Measurements from ENCODE around the gene MSH4. TPM values are rescaled to one million over a fixed set of nuclear protein-coding genes. Genes with fewer than 3 reads are reported as not detected.

MSH4 gene
- total RNA-seq, result under 0.01 and 0.33 TPM in 2 replicates

DNA sequence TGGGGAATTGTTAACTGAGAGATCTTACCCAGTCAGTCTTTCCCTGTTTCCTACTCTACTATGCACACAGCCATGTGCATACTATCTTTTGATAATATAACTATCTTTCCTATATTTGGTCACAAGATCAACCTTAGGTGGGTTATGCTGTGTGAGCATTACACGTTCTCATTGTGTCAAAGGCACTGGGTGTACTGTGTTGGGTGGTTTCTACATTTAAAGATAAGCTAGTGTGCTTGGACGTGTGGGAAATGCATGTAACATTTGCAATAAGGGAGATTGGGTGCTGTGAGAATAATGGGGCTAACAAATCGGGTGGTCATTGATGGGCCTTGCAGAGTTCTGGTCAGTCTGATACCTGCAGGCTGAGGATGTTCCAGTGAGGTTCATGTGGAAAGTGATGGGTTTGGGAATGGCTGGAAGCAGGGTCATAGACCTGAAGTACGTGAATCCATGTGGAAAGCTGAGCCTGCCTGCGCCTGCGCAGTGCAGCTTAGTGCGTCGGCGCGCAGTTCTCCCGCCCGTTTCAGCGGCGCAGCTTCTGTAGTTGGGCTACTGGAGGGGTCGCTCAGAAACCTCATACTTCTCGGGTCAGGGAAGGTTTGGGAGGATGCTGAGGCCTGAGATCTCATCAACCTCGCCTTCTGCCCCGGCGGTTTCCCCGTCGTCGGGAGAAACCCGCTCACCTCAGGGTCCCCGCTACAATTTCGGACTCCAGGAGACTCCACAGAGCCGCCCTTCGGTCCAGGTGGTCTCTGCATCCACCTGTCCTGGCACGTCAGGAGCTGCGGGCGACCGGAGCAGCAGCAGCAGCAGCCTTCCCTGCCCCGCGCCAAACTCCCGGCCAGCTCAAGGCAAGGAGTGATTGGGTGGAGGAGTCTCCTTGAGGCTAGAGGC lies at the start of gene MSH4:
MSH4 (plus strand) TSS at position 507 of the 897 bp plus-strand sequence; CDS start at position 611, 104 bp downstream.

DNA sequence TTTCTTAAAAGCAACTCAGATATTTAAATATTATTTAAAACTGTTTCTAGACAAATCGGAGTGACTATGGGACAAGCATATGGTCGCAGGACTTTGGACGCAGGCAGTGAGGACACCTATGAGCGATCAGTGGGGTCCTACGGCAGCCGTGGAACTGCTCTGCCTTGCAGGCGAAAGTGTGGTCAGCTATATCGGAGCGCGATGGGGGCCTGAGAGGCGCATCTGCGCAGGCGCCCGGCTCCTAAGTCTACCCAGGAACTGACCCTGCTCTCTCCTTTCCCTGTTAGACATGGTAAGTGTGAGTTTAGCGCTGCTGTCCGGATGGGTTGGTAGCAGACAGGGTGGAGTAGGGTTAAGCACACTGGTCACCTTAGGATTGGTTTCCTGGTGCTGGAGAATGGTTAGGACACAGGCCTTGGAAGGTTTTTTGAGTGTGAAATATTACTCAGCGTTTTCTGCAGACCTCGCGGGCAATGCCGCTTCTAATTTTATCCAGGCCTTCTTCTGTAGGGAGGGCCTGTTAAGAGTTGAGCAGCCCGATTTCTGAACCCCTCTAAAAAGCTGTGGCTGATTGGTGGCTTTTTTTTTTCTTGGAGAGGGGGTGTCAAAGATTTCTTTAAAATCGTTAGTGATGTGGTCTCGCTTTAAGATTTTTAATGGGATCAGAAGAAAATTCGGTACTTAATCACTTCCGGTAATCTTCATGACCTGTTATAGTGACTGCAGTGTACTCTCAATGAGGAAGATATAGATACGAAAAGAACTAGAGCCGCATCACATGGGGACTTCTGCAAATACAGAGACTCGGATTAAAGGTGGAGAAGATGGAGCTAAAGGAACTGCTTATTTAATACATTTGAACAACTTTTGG lies 10.5 kb upstream of the MSH4 start, which contains the start of gene RABGGTB:
RABGGTB (plus strand) TSS at position 274 of the 871 bp plus-strand sequence; CDS start at position 290, 16 bp downstream.

DNA sequence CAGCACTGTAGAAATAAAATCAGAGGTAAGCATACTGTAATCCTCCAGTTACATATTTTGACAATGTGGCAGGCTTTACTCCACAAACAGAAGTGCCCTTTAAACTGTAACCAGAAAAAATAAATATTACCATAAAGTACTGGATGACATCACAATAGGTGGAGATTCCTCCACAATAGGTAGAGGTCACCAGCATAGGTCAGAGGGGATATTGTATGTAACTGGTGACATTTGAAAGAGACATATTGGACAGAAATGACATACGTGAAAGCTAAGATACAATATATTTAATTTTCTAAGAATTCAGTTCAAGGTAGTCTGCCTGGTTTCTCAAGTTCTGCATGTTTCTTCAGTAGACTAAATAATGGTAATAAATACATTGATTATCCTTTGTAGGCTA lies 135.6 kb downstream of the MSH4 start, which contains the start of gene ASB17:
ASB17 (minus strand) TSS at position 101 of the 400 bp plus-strand sequence. CDS start 113 bp downstream, outside the sequence.

Other genes starting within 250 kb of the MSH4 start
- under 0.01 and 0.15 TPM in 2 replicates for gene SLC44A5, start 185.8 kb upstream of the MSH4 start, total RNA-seq
- 27.6 and 39.4 TPM in 2 replicates for gene ACADM, start 72.2 kb upstream of the MSH4 start, total RNA-seq
- 56.1 and 79.8 TPM in 2 replicates for gene RABGGTB, start 10.6 kb upstream of the MSH4 start, total RNA-seq
- not detected in 2 replicates for gene ASB17, start 135.5 kb downstream of the MSH4 start, total RNA-seq